SW 1271 (cell line): Measurements from ENCODE around the gene PLCB4.

Source experiments
- DNase-seq, 2 experiments: peaks; one replicate each; lab custom pipeline; 2025; lab: John Stamatoyannopoulos, UW

The PLCB4 gene

DNA sequence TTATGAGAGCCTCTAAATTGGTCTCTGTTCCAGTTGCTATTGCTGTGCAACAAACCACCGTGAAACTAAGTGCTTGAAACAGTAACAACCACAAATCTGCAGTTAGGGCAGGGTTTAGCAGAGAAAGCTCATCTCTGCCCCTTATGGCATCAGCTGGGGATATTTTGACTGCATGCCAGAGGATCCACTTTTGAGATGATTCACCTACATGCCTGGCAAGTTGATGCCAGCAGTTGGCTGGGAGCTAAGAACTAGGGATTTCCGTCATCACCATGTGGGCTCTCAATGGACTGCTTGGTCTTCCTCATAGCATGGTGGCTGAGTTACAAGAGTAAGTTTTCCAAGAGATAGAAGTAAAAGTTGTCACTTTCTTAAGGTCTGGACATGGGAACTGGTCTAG is 35.1 kb downstream of the PLCB4 start:
- no peak for DNase-seq

DNA sequence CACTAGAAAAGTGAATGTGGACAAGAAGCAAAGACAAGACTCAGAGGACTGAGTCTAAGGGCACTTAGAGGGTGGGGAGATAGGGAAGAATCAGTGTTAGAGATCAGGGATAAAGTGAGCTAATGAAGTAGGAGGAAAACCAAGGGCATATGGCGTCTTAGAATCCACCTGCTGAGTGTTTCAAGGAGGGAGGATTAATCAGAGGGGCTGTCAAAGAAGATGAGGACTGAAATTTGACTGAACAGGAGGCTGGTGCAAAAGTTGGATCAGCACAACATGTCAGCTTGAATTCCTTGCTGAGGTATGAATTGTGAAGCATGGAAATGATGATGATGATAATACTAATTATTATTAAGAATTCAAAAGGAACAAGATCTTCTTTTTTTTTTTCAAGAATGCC is 39.4 kb downstream of the PLCB4 start:
- DNase-seq, result no peak

DNA sequence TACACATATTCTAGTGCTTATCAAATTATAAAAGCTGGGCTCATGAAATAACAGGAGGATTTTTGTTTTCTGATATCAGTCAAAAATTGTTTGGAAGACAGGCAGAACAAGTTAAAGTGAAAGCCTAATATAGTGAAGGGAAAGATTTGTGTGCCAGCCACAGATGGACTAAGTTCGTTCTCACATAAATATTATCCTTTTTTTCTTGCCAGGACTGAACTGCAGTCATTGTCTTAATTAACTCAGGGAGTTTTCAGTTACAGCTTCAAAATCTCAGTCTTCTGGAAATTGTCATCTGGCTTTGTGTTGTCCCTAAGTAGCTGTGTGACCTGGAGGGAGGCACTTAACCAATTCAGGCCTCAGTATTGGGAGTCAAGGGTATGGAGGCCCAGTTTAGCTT is 40.7 kb downstream of the PLCB4 start:
- no peak for DNase-seq

DNA sequence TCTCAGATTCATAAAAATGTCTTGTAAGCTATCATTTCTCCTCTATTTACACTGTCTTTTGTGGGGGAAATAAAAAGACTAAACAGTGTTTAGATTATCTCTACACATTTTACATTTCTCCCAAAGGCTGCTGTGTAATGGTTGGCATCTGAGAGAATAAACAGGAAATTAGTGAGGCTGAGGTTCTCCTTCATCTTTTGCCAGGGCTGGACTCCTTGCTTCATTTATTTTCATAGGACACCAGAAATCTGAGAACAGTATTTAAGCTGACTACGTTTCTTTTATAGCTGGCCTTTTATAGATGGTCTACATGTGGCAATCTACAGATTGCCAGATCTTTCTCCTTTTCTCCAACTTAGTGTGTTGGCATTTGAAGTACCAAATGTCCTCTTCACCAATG is 41.5 kb downstream of the PLCB4 start:
- no peak for DNase-seq

- no peak for DNase-seq
Measured at GRCh38 chr20:9110916-9111432, 42.1 kb downstream of the PLCB4 start.

DNA sequence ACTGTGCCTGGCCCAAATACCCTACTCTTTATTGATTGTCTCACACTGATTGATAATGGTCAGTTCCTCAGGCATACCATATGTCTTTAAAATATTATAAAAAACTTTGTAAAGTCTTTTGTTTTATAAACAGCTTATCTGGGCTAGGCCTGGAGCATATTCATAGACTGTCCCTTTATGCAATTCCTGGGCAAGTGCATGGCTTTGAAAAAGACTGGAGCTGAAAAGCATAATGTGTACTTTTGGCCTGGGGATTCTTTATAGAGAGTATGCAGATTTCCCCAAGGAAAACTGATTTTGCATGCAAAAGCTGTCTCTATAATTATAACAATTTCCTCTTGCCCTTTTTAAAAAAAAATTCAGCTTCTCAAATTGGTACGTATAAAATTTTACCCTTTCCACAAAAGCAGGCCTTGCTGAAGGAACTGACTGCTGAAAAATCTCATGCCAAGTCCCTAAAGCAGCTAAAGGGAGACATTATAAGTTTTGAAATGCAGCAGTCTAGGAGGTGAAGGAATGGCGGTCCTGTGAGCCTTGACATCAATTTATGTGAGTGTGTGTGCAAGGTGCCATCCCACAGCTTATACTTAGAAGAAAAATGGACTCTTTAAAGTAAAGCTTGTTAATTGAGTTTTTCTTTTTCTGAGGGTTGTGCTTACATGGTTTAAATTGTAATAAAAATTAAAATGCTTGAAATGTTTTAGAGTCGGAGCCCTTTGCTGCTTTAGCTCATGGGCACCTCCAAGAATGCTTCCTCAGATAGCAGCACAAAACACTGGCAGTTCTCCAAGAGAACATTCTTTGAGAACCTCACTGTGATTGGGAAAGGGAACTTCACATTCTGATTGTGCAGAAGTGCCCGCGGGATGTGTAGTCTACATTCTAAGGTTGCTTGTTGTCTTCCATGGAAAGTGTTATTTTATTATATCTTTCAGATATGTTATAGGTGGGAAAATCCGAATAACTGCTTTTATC is 43.9 kb downstream of the PLCB4 start:
- no peak for DNase-seq

- no peak for DNase-seq
Measured at GRCh38 chr20:9114709-9115108, 45.8 kb downstream of the PLCB4 start.

- no peak for DNase-seq
Measured at GRCh38 chr20:9117548-9117947, 48.7 kb downstream of the PLCB4 start.

GRCh38 chr20:9119776-9120175 is 50.9 kb downstream of the PLCB4 start:
- DNase-seq, result no peak

DNA sequence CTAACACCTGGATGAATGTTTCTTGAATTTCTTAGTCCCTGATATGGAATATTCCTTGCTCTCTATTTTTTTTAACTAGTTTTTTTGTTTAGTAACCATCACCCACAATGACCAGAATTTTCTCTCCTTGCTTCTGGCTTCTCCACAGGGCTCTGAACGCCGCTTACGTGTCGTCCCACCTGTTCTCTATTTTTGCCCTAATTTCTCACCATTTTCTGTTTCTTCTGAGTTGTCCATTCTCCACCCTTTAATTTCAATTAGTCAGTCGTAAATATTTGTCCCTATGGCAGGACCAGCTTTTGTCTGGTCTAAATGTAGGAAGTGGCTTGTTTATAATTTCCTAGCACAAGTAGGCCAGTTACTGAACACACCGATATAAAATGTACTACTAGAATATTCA is 52.3 kb downstream of the PLCB4 start:
- DNase-seq, result no peak

- no peak for DNase-seq
Measured at GRCh38 chr20:9122571-9122970, 53.7 kb downstream of the PLCB4 start.

DNA sequence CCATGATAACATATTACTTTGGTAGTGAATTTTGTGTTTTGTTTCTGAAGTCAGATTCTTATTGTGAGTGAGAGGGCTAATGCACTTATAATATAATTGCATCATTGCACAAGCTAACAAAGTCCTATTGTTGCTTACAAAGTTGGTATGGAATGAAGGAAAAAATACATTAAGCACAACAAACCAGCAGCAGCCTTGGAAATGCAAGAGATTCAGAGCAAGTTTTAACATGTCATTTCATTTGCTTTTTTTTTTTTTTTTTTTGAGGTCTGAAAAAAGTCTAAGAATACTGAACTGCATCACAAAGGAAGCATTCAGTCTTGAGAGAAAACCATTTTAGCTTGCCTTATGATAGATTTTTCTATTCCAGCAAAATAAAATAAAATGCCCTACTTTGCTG is 57.6 kb downstream of the PLCB4 start:
- DNase-seq, result no peak

DNA sequence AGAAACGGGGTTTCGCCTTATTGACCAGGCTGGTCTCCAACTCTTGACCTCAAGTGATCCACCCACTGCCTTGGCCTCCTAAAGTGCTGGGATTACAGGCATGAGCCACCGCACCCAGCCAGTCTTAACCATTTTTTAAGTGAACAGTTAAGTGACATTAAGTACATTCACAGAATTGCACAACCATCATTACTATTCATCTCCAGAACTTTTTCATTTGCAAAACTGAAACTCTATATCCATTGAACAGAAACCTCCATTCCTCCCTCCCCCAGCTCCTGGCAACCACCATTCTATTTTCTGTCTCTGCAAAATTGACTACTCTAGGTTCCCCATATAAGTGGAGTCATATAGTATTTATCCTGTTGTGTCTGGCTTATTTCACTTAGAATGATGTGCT is 59.7 kb downstream of the PLCB4 start:
- DNase-seq, result no peak

DNA sequence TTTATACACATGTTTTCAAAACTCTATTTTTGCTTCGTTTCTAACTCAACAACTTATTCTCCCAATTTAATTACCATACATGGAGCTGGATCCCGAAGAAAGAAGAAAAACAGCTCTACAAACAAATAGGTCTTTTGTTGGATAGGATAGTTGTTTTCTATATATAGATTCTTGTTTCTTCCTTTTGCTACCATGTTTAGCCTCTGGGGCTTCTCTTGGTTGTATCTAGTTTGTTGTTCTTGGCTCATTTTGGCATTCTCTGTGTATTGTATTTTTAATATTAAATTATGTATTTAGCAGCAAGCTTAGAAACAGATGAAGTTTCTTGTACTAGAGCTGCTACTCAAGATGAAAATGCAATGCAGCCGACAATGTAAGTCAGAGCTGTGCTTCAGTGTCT is 60.9 kb downstream of the PLCB4 start:
- DNase-seq, result no peak

GRCh38 chr20:9130521-9130920 is 61.6 kb downstream of the PLCB4 start:
- DNase-seq, result no peak

- DNase-seq, result no peak
Measured at GRCh38 chr20:9131841-9132240, 63.0 kb downstream of the PLCB4 start.

- no peak for DNase-seq
Measured at GRCh38 chr20:9134346-9134745, 65.5 kb downstream of the PLCB4 start.

GRCh38 chr20:9136114-9136513 is 67.2 kb downstream of the PLCB4 start:
- DNase-seq, result no peak

DNA sequence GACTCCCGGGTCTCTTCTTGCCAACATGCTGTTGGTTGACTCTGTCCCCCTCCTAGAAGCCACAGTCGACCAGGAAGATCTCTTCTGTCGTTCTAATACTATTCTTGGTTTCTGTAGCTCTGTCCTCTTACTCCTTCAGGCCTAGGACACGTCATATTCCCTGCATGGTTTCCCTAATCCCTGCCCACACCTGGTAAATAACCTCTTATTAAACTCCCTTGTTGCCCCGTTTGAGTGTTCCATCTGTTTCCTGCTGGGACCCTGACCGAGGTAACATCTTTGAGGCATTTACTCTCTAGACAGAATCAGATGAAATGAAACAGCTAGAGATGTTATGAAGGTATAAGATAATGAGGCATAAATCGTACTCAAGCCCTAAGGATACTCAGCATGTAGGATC is 68.1 kb downstream of the PLCB4 start:
- DNase-seq, result no peak

DNA sequence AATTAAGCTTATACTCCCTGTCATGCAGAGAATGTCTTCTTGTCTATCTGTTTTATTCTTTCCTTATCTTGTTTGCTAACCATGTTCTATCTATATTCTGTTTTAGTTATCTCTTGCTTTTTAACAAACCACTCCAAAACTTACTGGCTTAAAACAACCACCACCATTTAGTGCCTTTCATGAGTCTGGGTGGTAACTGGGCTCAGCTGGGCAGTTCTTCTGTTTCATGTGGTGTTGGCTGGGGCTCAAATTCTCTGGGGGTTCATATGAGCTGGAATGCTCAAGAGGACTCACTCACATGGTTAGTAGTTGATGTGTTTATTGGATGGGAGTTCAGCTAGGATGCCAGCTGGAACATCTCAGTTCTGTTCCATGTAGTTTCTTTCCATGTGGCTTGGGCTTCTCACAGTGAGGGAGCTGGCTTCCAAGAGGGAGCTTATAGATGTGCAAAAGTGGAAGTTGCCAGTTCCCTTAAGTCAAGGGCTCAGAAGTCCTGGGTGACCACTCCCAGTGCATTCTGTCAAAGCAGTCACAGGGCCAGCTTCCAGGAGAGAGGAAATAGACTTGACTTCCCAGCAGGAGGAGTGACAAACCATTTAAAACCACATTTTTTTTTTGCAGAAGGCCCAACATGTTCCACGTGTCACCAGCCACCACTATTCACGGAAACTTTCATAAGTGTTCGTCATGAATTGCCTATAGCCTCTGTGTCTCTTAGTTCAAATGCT is 70.4 kb downstream of the PLCB4 start:
- no peak for DNase-seq

DNA sequence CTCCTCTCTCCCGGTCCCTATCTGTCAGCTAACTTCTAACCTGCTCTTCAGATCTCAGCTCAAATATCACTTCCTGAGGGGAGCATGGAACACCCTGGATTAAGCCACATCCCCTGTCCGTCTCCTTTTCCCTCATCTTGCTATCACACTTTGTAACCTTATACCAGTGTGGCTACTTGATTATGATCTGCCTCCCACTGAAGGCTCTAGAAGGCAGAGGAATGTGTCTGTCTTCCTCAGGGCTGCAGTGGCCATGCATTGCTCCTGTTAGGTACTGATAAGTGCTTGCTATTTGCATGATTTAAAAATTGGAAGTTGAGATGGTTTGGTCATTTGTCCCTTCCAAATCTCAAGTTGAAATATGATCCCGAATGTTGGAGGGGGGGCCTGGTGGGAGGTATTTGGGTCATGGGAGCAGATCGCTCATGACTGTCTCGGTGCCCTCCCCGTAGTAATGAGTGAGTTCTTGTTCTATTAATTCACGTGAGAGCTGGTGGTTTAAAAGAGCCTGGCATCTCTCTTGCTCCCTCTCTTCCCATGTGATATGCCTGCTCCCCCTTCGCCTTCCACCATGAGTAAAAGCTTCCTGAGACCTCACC is 71.4 kb downstream of the PLCB4 start:
- DNase-seq, result no peak

DNA sequence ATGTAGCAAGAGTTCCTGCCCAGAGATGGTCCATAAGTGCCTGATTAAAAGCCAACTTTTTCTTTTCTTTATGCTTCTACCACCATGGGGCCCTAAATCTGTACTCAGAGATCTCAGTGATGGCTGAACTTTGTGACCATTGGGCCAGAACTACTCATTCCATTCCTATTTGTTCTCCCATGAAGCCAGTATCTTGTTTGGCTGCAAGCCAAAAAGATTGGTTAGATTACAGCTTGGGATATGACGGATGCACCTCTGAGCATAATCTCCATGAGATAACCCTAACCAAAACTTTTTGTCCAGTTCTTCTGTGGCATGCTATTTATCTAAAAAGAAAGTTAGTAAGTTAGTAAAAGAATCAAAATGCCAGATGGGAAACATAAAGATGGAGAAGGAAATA is 72.2 kb downstream of the PLCB4 start:
- DNase-seq, result no peak

DNA sequence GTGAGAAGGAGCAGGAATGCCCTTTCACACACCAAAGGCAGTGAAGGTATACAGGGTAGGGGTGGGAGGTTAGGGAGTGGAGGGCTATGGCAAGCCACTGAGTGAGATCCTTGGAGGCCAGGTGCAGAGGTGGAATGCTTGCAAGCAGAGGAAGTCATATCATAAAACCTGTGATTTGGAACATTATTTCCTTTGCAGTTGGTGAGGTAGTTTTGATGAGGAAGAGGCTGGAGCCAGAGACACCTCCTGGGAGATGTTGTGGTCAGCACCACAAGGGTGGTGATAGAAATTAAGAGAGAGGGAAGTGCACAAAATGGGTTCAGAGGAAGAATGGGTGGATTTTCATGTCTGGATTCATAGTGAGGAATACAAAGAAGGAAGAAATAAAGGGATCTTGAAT is 73.0 kb downstream of the PLCB4 start:
- no peak for DNase-seq
